Endothelial cell of umbilical vein (primary cell): Measurements from ENCODE around the gene SKOR2. TPM values are rescaled to one million over a fixed set of nuclear protein-coding genes. Genes with fewer than 3 reads are reported as not detected.

Experiments
- BruUV-seq: library from RNA; stranded (reverse); fragments of 400-500 nt; replicated peaks from 2 replicates; lab custom pipeline; 2021; lab: Mats Ljungman, UMichigan
- CTCF ChIA-PET: fragments of 300-600, 350-600 bp; sonication (Branson Sonifier 250); formaldehyde crosslinking; loops from one replicate; lab custom pipeline; 2021; ENCODE audit warnings: antibody characterized with exemption, inconsistent platforms; lab: Charles Lee
- POLR2A ChIA-PET: fragments of 300-600, 350-600 bp; sonication (Branson Sonifier 250); formaldehyde crosslinking; loops from one replicate; lab custom pipeline; 2021; ENCODE audit warnings: antibody characterized with exemption, inconsistent platforms; lab: Charles Lee
- DNase-seq: peaks from one replicate; pipeline ENCODE4 v3.0.0-alpha.2; 2011; ENCODE audit warnings: low read depth, low spot score
- FAIRE-seq: peaks from 2 replicates; lab custom pipeline; 2011; peaks lifted over from hg19 to GRCh38; lab: Jason Lieb, UNC
- H2AFZ ChIP-seq: 2 replicates; pipeline ENCODE4 v1.6.0; 2012; ENCODE audit warnings: low read depth, low read length, control low read depth, inconsistent platforms
- H3K27ac ChIP-seq: 2 replicates; pipeline ENCODE4 v1.5.1; 2011; ENCODE audit warnings: low read depth, mild to moderate bottlenecking, control low read depth, low read length, moderate library complexity; ENCODE audit not compliant: insufficient read depth
- H3K27me3 ChIP-seq, 2 experiments: 2 replicates each; pipeline versions ENCODE4 v1.6.0 to v1.6.1; 2011; ENCODE audit warnings: low read length in 2 of 2, mixed read lengths in 1 of 2; ENCODE audit not compliant: control insufficient read depth in 2 of 2, insufficient read depth in 2 of 2
- H3K36me3 ChIP-seq, 2 experiments: 2 replicates in 1 of 2; 3 replicates in 1 of 2; pipeline ENCODE4 v1.5.1; 2011; ENCODE audit warnings: low read length in 2 of 2, mild to moderate bottlenecking in 1 of 2, moderate library complexity in 1 of 2; ENCODE audit not compliant: control insufficient read depth in 2 of 2, insufficient read depth in 2 of 2; ENCODE audit errors: extremely low read depth in 1 of 2
- H3K4me1 ChIP-seq: 3 replicates; pipeline ENCODE4 v1.5.1; 2011; ENCODE audit warnings: mild to moderate bottlenecking, low read length; ENCODE audit not compliant: control insufficient read depth, insufficient read depth; ENCODE audit errors: extremely low read depth
- H3K4me2 ChIP-seq: 2 replicates; pipeline ENCODE4 v1.6.1; 2011; ENCODE audit warnings: low read length, control low read depth, mixed read lengths; ENCODE audit not compliant: insufficient read depth
- H3K4me3 ChIP-seq, 3 experiments: fragments of 200-600 bp in 1 of 3; sonication (generic), shearing (Covaris generic) in 1 of 3; replicated peaks in 1 of 3; 2 replicates each; pipeline ENCODE4 v1.5.1; 2011 to 2016; ENCODE audit warnings: control low read depth in 3 of 3, low read length in 3 of 3, mild to moderate bottlenecking in 2 of 3, inconsistent platforms in 1 of 3, low read depth in 1 of 3, moderate library complexity in 1 of 3; ENCODE audit not compliant: insufficient read depth in 1 of 3
- H3K79me2 ChIP-seq: 2 replicates; pipeline ENCODE4 v1.6.0; 2012; ENCODE audit warnings: low read length, inconsistent platforms; ENCODE audit not compliant: control insufficient read depth, insufficient read depth
- H3K9ac ChIP-seq: replicated peaks from 2 replicates; pipeline ENCODE3; 2011; ENCODE audit warnings: low read length, control low read depth; ENCODE audit not compliant: insufficient read depth; ENCODE audit errors: extremely low read depth
- H3K9me1 ChIP-seq: replicated peaks from 3 replicates; pipeline ENCODE4 v1.6.0; 2011; ENCODE audit warnings: mild to moderate bottlenecking, low read length; ENCODE audit not compliant: control insufficient read depth, insufficient read depth; ENCODE audit errors: extremely low read depth
- H3K9me3 ChIP-seq: replicated peaks from 2 replicates; pipeline ENCODE4 v1.5.1; 2012; ENCODE audit warnings: low read length, inconsistent platforms; ENCODE audit not compliant: control insufficient read depth, insufficient read depth
- H4K20me1 ChIP-seq: replicated peaks from 2 replicates; pipeline ENCODE3; 2011; ENCODE audit warnings: mild to moderate bottlenecking, low read length; ENCODE audit not compliant: control insufficient read depth, insufficient read depth; ENCODE audit errors: extremely low read depth
- GATA2 ChIP-seq: IDR thresholded peaks from 2 replicates; pipeline ENCODE4 v1.7.0; 2011; ENCODE audit warnings: low read depth, mild to moderate bottlenecking, moderate library complexity, mixed read lengths, low read length; ENCODE audit not compliant: insufficient read length, insufficient read depth
- POLR2A ChIP-seq: IDR thresholded peaks from 2 replicates; pipeline ENCODE4 v1.6.1; 2012; ENCODE audit warnings: low read depth, mild to moderate bottlenecking, control low read depth, low read length
- POLR2AphosphoS5 ChIP-seq: IDR thresholded peaks from 2 replicates; pipeline ENCODE4 v1.6.1; 2012; ENCODE audit warnings: low read depth, mild to moderate bottlenecking, control low read depth, low read length, moderate library complexity; ENCODE audit not compliant: insufficient read depth
- dilution Hi-C: fragments of 300-500 bp; cut with MboI; formaldehyde crosslinking; loops from one replicate; pipeline ENCODE4 v1.15.0; 2019; ENCODE audit warnings: low sequenced_read_pairs; ENCODE audit not compliant: extremely low pct_ligation_motif_present
- intact Hi-C: fragments of 100-400 bp; cut with micrococcal nuclease; formaldehyde crosslinking; loops from one replicate; pipeline ENCODE4 v1.10.0; 2022
- polyA plus RNA-seq, 4 experiments: library from polyadenylated mRNA; depleted of rRNA in 3 of 4; stranded (reverse) in 3 of 4; unstranded in 1 of 4; fragments of >200 nt; gene quantifications; 2 replicates each; pipeline versions ENCODE4 v1.2.1 to v1.2.3, GENCODE V29; 2011 to 2012; ENCODE audit warnings: missing spikeins in 1 of 4
- total RNA-seq: library from RNA; stranded (reverse); gene quantifications from 2 replicates; pipeline ENCODE4 v1.2.3, GENCODE V29; 2021
- TF ChIP-seq, protein P1 (sequence below), 2 donors: IDR thresholded peaks; 1 replicate in 1 of 2; 2 replicates in 1 of 2; pipeline ENCODE4 v1.5.1; 2011; ENCODE audit warnings: low read length in 2 of 2, mild to moderate bottlenecking in 2 of 2, moderate library complexity in 2 of 2, control low read depth in 1 of 2, inconsistent platforms in 1 of 2, low read depth in 1 of 2; ENCODE audit not compliant: insufficient read depth in 1 of 2; ENCODE audit errors: extremely low read depth in 1 of 2

Gene SKOR2
- total and polyA plus RNA-seq, 2 donors (not counting 3 experiments of a cell fraction or from before 2014, with no cell fraction given) = not detected

DNA sequence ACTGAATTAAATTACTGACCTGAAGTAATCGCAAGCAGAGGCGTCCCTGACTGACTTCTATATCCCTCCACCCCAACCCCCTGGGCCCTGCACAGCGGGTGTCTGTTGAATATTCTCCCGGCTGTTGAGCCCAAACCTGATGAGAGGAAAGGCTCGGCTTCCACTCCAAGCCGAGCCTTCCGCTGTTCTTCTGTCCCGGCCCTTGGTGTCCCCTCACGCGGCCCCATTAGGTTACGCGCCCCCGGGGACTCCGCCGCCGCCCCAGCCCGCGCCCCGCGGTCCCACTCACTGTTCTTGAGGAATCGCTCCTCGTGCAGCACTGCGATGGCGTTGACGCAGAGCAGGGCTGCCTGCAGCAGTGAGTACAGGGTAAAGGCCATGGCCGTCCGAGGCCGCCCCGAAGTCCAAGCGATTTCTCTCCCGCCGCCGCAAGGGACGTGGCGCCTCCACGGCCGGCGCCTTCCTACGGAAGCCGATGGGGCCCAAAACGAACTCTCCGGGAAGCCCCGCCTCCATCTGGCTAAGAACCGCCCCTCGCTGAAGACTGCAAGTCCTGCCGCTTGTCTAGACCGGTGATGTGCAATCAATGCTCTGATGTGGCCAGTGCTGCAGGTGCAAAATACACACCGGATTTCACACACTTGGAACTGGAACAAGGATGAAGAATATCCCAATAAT lies 75.4 kb downstream of the SKOR2 start, which contains the start of gene IER3IP1:
Gene IER3IP1, minus strand, starts transcription at position 467 of the 678 bp plus-strand sequence. Its CDS starts 87 bp downstream, at position 380.
- Histone ChIP-seq H3K9me1 (peaks cover 4% of the 10 kb centered on the region), H3K36me3 (no peaks in the 10 kb centered on the region), H3K4me1 (peaks cover 17% of the 10 kb centered on the region), H3K9ac (peak within 1 kb of the TSS; percentile 90), H3K27ac (peak within 1 kb of the TSS; percentile 64), H3K4me3 (peak within 1 kb of the TSS; percentile 95 to 97 (median 95)), H2AFZ (peak within 1 kb of the TSS; percentile 95), H4K20me1 (peaks cover 3% of the 10 kb centered on the region), H3K27me3 (peaks cover 3% of the 10 kb centered on the region in 2 experiments), H3K79me2 (peaks cover 50% of the 10 kb centered on the region), H3K4me2 (peak within 1 kb of the TSS; percentile 96), H3K9me3 (no peaks in the 10 kb centered on the region)
- ChIA-PET CTCF (no interaction called here), POLR2A (no interaction called here)
- intact Hi-C loops = loop anchor here (1.0 kb wide), 1 partner anchor 26 kb away; the partner anchor contains the start of gene HDHD2
- BruUV-seq = no TSS peak
- TF ChIP-seq POLR2AphosphoS5 (peak; percentile 76), GATA2 (no peak), POLR2A (peak; percentile 74)
- TF ChIP-seq, protein P1, sequence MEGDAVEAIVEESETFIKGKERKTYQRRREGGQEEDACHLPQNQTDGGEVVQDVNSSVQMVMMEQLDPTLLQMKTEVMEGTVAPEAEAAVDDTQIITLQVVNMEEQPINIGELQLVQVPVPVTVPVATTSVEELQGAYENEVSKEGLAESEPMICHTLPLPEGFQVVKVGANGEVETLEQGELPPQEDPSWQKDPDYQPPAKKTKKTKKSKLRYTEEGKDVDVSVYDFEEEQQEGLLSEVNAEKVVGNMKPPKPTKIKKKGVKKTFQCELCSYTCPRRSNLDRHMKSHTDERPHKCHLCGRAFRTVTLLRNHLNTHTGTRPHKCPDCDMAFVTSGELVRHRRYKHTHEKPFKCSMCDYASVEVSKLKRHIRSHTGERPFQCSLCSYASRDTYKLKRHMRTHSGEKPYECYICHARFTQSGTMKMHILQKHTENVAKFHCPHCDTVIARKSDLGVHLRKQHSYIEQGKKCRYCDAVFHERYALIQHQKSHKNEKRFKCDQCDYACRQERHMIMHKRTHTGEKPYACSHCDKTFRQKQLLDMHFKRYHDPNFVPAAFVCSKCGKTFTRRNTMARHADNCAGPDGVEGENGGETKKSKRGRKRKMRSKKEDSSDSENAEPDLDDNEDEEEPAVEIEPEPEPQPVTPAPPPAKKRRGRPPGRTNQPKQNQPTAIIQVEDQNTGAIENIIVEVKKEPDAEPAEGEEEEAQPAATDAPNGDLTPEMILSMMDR (IDR thresholded peaks at IDR 0.05; ENCODE audit: extremely low read depth in 1 of 2, insufficient read depth in 1 of 2, low read depth in 1 of 2, low read length in 2 of 2) = no peak
- dilution Hi-C loops = no loop called here
- DNase-seq (peak; percentile 93), FAIRE-seq (peak; percentile 96)
